ENCODE results near the gene GATA5. TPM values are rescaled to one million over a fixed set of nuclear protein-coding genes. Genes with fewer than 3 reads are reported as not detected.

GATA5 gene
- polyA plus RNA-seq, 1 of the 3 experiments (the other 2 are of a cell fraction) = not detected

GRCh38 chr20:62482146-62482809, 6.5 kb upstream of the GATA5 start:
- TF ChIP-seq IRF3 (IDR thresholded peaks at IDR 0.05; ENCODE audit: low read depth, low read length) = no peak
- TF ChIP-seq YY1 (IDR thresholded peaks at IDR 0.05; ENCODE audit: low read depth) = no peak
- TF ChIP-seq, protein P1, sequence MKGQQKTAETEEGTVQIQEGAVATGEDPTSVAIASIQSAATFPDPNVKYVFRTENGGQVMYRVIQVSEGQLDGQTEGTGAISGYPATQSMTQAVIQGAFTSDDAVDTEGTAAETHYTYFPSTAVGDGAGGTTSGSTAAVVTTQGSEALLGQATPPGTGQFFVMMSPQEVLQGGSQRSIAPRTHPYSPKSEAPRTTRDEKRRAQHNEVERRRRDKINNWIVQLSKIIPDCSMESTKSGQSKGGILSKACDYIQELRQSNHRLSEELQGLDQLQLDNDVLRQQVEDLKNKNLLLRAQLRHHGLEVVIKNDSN (IDR thresholded peaks at IDR 0.05; ENCODE audit: borderline replicate concordance, low read depth) = no peak
- TF ChIP-seq TAF1 (IDR thresholded peaks at IDR 0.05; ENCODE audit: borderline replicate concordance, low read depth, low read length) = no peak
- no peak for TF ChIP-seq SMC3 (IDR thresholded peaks at IDR 0.05; ENCODE audit: low read depth, low read length)
- TF ChIP-seq JUND (IDR thresholded peaks at IDR 0.05) = no peak
- no peak for TF ChIP-seq MXI1 (IDR thresholded peaks at IDR 0.05; ENCODE audit: low read depth, low read length)
- TF ChIP-seq FOSL2 (IDR thresholded peaks at IDR 0.05; ENCODE audit: borderline replicate concordance, low read depth) = no peak
- no peak for TF ChIP-seq REST (IDR thresholded peaks at IDR 0.05; ENCODE audit: low read depth, low read length)
- TF ChIP-seq NRF1 (IDR thresholded peaks at IDR 0.05; ENCODE audit: low read depth, low read length) = no peak
- TF ChIP-seq MEF2A (IDR thresholded peaks at IDR 0.05; ENCODE audit: borderline replicate concordance, low read depth) = no peak
- no peak for TF ChIP-seq POLR2AphosphoS5 (IDR thresholded peaks at IDR 0.05; ENCODE audit: low read depth, low read length)
- CTCF ChIA-PET = interaction anchor here (0.9 to 6.9 kb wide), 8 partner anchors 15 to 309 kb away, joined by 3 to 42 read pairs (median 4); no protein-coding TSS in a partner anchor
- H3F3A ChIP-seq (replicated peaks; ENCODE audit: insufficient read depth) = no peaks in the 10 kb centered on the region
- H3K4me2 ChIP-seq = no peak overlapping the region
- peaks cover 25% of the 10 kb centered on the region for H3K27me3 ChIP-seq (ENCODE audit: insufficient read depth)
- H3K9me3 ChIP-seq = no peaks in the 10 kb centered on the region
- H3K9me2 ChIP-seq = no peaks in the 10 kb centered on the region
- no peak overlapping the region for H2AFZ ChIP-seq (ENCODE audit: low read depth)
- H3K4me3 ChIP-seq (ENCODE audit: low read depth in 2 of 2, low read length in 1 of 2) = no peak overlapping the region
- no peaks in the 10 kb centered on the region for H3K36me3 ChIP-seq (replicated peaks in 1 of 2; ENCODE audit: control insufficient read depth in 1 of 2, insufficient read depth in 2 of 2, low read length in 1 of 2)
- 53% methylated on average over 16 of the region's 25 CpGs for WGBS (ENCODE audit: low lambda C conversion rate)
- no peak overlapping the region for H3K9ac ChIP-seq
- no peaks in the 10 kb centered on the region for H4K20me1 ChIP-seq (ENCODE audit: insufficient read depth)
- no peak overlapping the region for H3K27ac ChIP-seq (ENCODE audit: low read depth in 2 of 2, low read length in 1 of 2)
- H3K79me2 ChIP-seq (ENCODE audit: insufficient read depth) = no peaks in the 10 kb centered on the region
- POLR2A ChIA-PET = no interaction called here
- no peaks in the 10 kb centered on the region; a peak in 1 of 4 replicates for H3K4me1 ChIP-seq (ENCODE audit: control insufficient read depth in 1 of 2, insufficient read depth in 2 of 2, low read depth in 1 of 2, low read length in 1 of 2)
- DNase-seq = no peak
